PC-9 (cell line): ENCODE measurements around the gene TRMT2A. TPM values are rescaled to one million over a fixed set of nuclear protein-coding genes. Genes with fewer than 3 reads are reported as not detected.

Source experiments
- BruUV-seq: library from RNA; stranded (reverse); fragments of 400-500 nt; replicated peaks from 2 replicates; lab custom pipeline; 2021; lab: Mats Ljungman, UMichigan
- CTCF ChIA-PET: fragments of 300-600 bp; sonication (Branson Sonifier 250); formaldehyde crosslinking; loops from one replicate; lab custom pipeline; 2022; ENCODE audit warnings: antibody characterized with exemption; lab: Charles Lee
- POLR2A ChIA-PET: fragments of 300-600 bp; sonication (Branson Sonifier 250); formaldehyde crosslinking; loops from one replicate; lab custom pipeline; 2022; ENCODE audit warnings: antibody characterized with exemption; ENCODE audit not compliant: unreplicated experiment; lab: Charles Lee
- DNase-seq, 2 experiments: peaks; one replicate each; pipeline versions ENCODE4 v3.0.0 to v3.0.0-alpha.2; 2015 to 2022; ENCODE audit warnings: mixed read lengths in 1 of 2
- H2AFZ ChIP-seq: fragments of 200-600 bp; sonication (generic); 2 replicates; pipeline ENCODE4 v1.8.1; 2017; ENCODE audit warnings: antibody characterized with exemption
- H3F3A ChIP-seq: fragments of 200-600 bp; sonication (generic); 2 replicates; pipeline ENCODE4 v1.8.1; 2017; ENCODE audit warnings: antibody characterized with exemption, mild to moderate bottlenecking, low read depth; ENCODE audit not compliant: insufficient read depth
- H3K27ac ChIP-seq: fragments of 200-600 bp; sonication (generic); 2 replicates; pipeline ENCODE4 v1.6.1; 2016; ENCODE audit warnings: mixed run types
- H3K27me3 ChIP-seq: fragments of 200-600 bp; sonication (generic); 2 replicates; pipeline ENCODE4 v1.6.1; 2016; ENCODE audit warnings: low read depth, mixed run types; ENCODE audit not compliant: insufficient read depth
- H3K36me3 ChIP-seq: fragments of 200-600 bp; sonication (generic); 2 replicates; pipeline ENCODE4 v1.6.1; 2016; ENCODE audit warnings: low read depth, mixed run types
- H3K4me1 ChIP-seq: fragments of 200-600 bp; sonication (generic); replicated peaks from 2 replicates; pipeline ENCODE4 v1.6.1; 2016; ENCODE audit warnings: mixed run types; ENCODE audit not compliant: insufficient read depth
- H3K4me2 ChIP-seq: fragments of 200-600 bp; sonication (generic); 2 replicates; pipeline ENCODE4 v1.6.1; 2017; ENCODE audit warnings: mixed run types
- H3K4me3 ChIP-seq: fragments of 200-600 bp; sonication (generic); 2 replicates; pipeline ENCODE4 v1.6.1; 2016; ENCODE audit warnings: mixed run types
- H3K79me2 ChIP-seq: fragments of 200-600 bp; sonication (generic); 2 replicates; pipeline ENCODE4 v1.6.1; 2017; ENCODE audit warnings: low read depth, mixed run types
- H3K9me2 ChIP-seq: fragments of 200-600 bp; sonication (generic); 2 replicates; pipeline ENCODE4 v1.8.1; 2017; ENCODE audit warnings: mild to moderate bottlenecking; ENCODE audit not compliant: insufficient read depth
- H3K9me3 ChIP-seq: fragments of 200-600 bp; sonication (generic); 2 replicates; pipeline ENCODE4 v1.8.1; 2016; ENCODE audit warnings: low read depth; ENCODE audit not compliant: insufficient read depth
- H4K20me1 ChIP-seq: fragments of 200-600 bp; sonication (generic); 2 replicates; pipeline ENCODE4 v1.8.1; 2017; ENCODE audit not compliant: insufficient read depth
- CTCF ChIP-seq: fragments of 200-600 bp; sonication (generic); conservative IDR thresholded peaks from 2 replicates; pipeline ENCODE4 v1.6.1; 2017; ENCODE audit warnings: mixed run types, antibody characterized with exemption, mild to moderate bottlenecking, moderate library complexity
- EZH2 ChIP-seq: fragments of 200-600 bp; sonication (generic); IDR thresholded peaks from 2 replicates; pipeline ENCODE4 v1.8.0; 2017; ENCODE audit warnings: antibody characterized with exemption, low read depth
- intact Hi-C: fragments of 100-400 bp; cut with micrococcal nuclease; formaldehyde crosslinking; loops from one replicate; pipeline ENCODE4 v1.10.0; 2022; ENCODE audit not compliant: unreplicated experiment
- total RNA-seq: library from RNA; stranded (reverse); gene quantifications from 2 replicates; pipeline ENCODE4 v1.2.3, GENCODE V29; 2021

Gene TRMT2A
- total RNA-seq, 1 experiment from 2014 or later: 31.5 TPM

GRCh38 chr22:20159076-20159475 is 42.0 kb upstream of the TRMT2A start:
- intact Hi-C loops: loop anchor here (5.0 to 10.0 kb wide), 3 partner anchors 258 to 536 kb away; no protein-coding TSS in a partner anchor
- H3K27me3 ChIP-seq: peaks cover 15% of the 10 kb centered on the region
- H3K79me2 ChIP-seq: no peaks in the 10 kb centered on the region
- H4K20me1 ChIP-seq: peaks cover 3% of the 10 kb centered on the region; the same call in 1 of the 2 replicates
- no peak overlapping the region for H3K27ac ChIP-seq
- ChIA-PET CTCF (interaction anchor here (0.6 kb wide), 1 partner anchor 296 kb away, joined by 3 read pairs; no protein-coding TSS in a partner anchor), POLR2A (no interaction called here)
- no peak for DNase-seq
- H3K9me3 ChIP-seq: no peaks in the 10 kb centered on the region
- H2AFZ ChIP-seq: no peak overlapping the region
- H3K4me2 ChIP-seq: no peak overlapping the region
- no peak overlapping the region for H3K4me3 ChIP-seq
- no peaks in the 10 kb centered on the region for H3K4me1 ChIP-seq
- TF ChIP-seq CTCF (no peak), EZH2 (no peak)
- no peaks in the 10 kb centered on the region for H3K9me2 ChIP-seq
- no peaks in the 10 kb centered on the region for H3F3A ChIP-seq
- no TSS peak for BruUV-seq
- H3K36me3 ChIP-seq: no peaks in the 10 kb centered on the region

- TF ChIP-seq CTCF (no peak), EZH2 (no peak)
- Histone ChIP-seq H3K4me1 (no peaks in the 10 kb centered on the region), H3K79me2 (no peaks in the 10 kb centered on the region), H3F3A (no peaks in the 10 kb centered on the region), H3K36me3 (no peaks in the 10 kb centered on the region), H2AFZ (no peak overlapping the region), H3K4me2 (no peak overlapping the region), H3K27me3 (peaks cover 15% of the 10 kb centered on the region), H3K4me3 (no peak overlapping the region), H3K9me2 (no peaks in the 10 kb centered on the region), H4K20me1 (peaks cover 3% of the 10 kb centered on the region; the same call in 1 of the 2 replicates), H3K27ac (no peak overlapping the region), H3K9me3 (no peaks in the 10 kb centered on the region)
- BruUV-seq: no TSS peak
- DNase-seq: no peak
- ChIA-PET CTCF (no interaction called here), POLR2A (no interaction called here)
- intact Hi-C loops: loop anchor here (5.0 to 10.0 kb wide), 3 partner anchors 259 to 536 kb away; no protein-coding TSS in a partner anchor
Observed at GRCh38 chr22:20158391-20159036, 41.5 kb upstream of the TRMT2A start.

GRCh38 chr22:20157430-20158183 is 40.6 kb upstream of the TRMT2A start:
- no peaks in the 10 kb centered on the region for H3K9me3 ChIP-seq
- intact Hi-C loops: loop anchor here (1.0 to 10.0 kb wide), 5 partner anchors 81 to 537 kb away; no protein-coding TSS in a partner anchor
- no peak overlapping the region for H2AFZ ChIP-seq
- BruUV-seq: no TSS peak
- no peak overlapping the region for H3K27ac ChIP-seq
- ChIA-PET POLR2A (no interaction called here), CTCF (interaction anchor here (0.6 kb wide), 1 partner anchor 126 kb away, joined by 11 read pairs; no protein-coding TSS in a partner anchor)
- peaks cover 3% of the 10 kb centered on the region; the same call in 1 of the 2 replicates for H4K20me1 ChIP-seq
- no peak for DNase-seq
- no peaks in the 10 kb centered on the region for H3K79me2 ChIP-seq
- no peaks in the 10 kb centered on the region for H3K9me2 ChIP-seq
- peaks cover 15% of the 10 kb centered on the region for H3K27me3 ChIP-seq
- no peak overlapping the region for H3K4me2 ChIP-seq
- H3F3A ChIP-seq: no peaks in the 10 kb centered on the region
- H3K4me3 ChIP-seq: no peak overlapping the region
- H3K4me1 ChIP-seq: no peaks in the 10 kb centered on the region
- no peaks in the 10 kb centered on the region for H3K36me3 ChIP-seq
- TF ChIP-seq CTCF (no peak), EZH2 (no peak)
